Measurements from ENCODE around the gene PNISR.

The PNISR gene

GRCh38 chr6:99364026-99364425, 61.1 kb downstream of the PNISR start:
- DNase-seq (ENCODE audit: low read depth, low spot score): no peak
- Histone ChIP-seq H3K27me3 (ENCODE audit: control insufficient read depth, insufficient read depth, low read length) (no peaks in the 10 kb centered on the region), H3K4me3 (ENCODE audit: low read length) (no peak overlapping the region), H3K9me3 (ENCODE audit: control insufficient read depth, insufficient read depth, low read length) (no peaks in the 10 kb centered on the region), H3K36me3 (ENCODE audit: control insufficient read depth, insufficient read depth, low read length) (no peaks in the 10 kb centered on the region), H3K4me1 (ENCODE audit: control insufficient read depth, insufficient read depth, low read length) (no peaks in the 10 kb centered on the region), H3K27ac (ENCODE audit: low read length) (no peak overlapping the region)
- no CpG with 5 or more reads among the region's 5 CpGs for WGBS (ENCODE audit: insufficient coverage, insufficient read length)

GRCh38 chr6:99362678-99363268, 62.3 kb downstream of the PNISR start:
- Histone ChIP-seq H3K36me3 (ENCODE audit: control insufficient read depth, insufficient read depth, low read length) (no peaks in the 10 kb centered on the region), H3K9me3 (ENCODE audit: control insufficient read depth, insufficient read depth, low read length) (no peaks in the 10 kb centered on the region), H3K27ac (ENCODE audit: low read length) (no peak overlapping the region), H3K4me3 (ENCODE audit: low read length) (no peak overlapping the region), H3K4me1 (ENCODE audit: control insufficient read depth, insufficient read depth, low read length) (no peaks in the 10 kb centered on the region), H3K27me3 (ENCODE audit: control insufficient read depth, insufficient read depth, low read length) (no peaks in the 10 kb centered on the region)
- WGBS (ENCODE audit: insufficient coverage, insufficient read length): no CpG with 5 or more reads among the region's 1 CpG
- DNase-seq (ENCODE audit: low read depth, low spot score): no peak

- Histone ChIP-seq H3K27me3 (ENCODE audit: control insufficient read depth, insufficient read depth, low read length) (no peaks in the 10 kb centered on the region), H3K9me3 (ENCODE audit: control insufficient read depth, insufficient read depth, low read length) (no peaks in the 10 kb centered on the region), H3K4me3 (ENCODE audit: low read length) (no peak overlapping the region), H3K4me1 (ENCODE audit: control insufficient read depth, insufficient read depth, low read length) (no peaks in the 10 kb centered on the region), H3K27ac (ENCODE audit: low read length) (no peak overlapping the region), H3K36me3 (ENCODE audit: control insufficient read depth, insufficient read depth, low read length) (no peaks in the 10 kb centered on the region)
- WGBS (ENCODE audit: insufficient coverage, insufficient read length): no CpG with 5 or more reads among the region's 1 CpG
- DNase-seq (ENCODE audit: low read depth, low spot score): no peak
Measured at GRCh38 chr6:99359800-99360199, 65.3 kb downstream of the PNISR start.

GRCh38 chr6:99356641-99357040, 68.5 kb downstream of the PNISR start:
- no CpG with 5 or more reads among the region's 1 CpG for WGBS (ENCODE audit: insufficient coverage, insufficient read length)

GRCh38 chr6:99354983-99355382, 70.1 kb downstream of the PNISR start:
- Histone ChIP-seq H3K27ac (ENCODE audit: low read length) (no peak overlapping the region), H3K4me1 (ENCODE audit: control insufficient read depth, insufficient read depth, low read length) (peaks cover 5% of the 10 kb centered on the region), H3K4me3 (ENCODE audit: low read length) (no peak overlapping the region), H3K27me3 (ENCODE audit: control insufficient read depth, insufficient read depth, low read length) (no peaks in the 10 kb centered on the region), H3K9me3 (ENCODE audit: control insufficient read depth, insufficient read depth, low read length) (no peaks in the 10 kb centered on the region), H3K36me3 (ENCODE audit: control insufficient read depth, insufficient read depth, low read length) (no peaks in the 10 kb centered on the region)
- no peak for DNase-seq (ENCODE audit: low read depth, low spot score)
- WGBS (ENCODE audit: insufficient coverage, insufficient read length): no CpG with 5 or more reads among the region's 4 CpGs

More at GRCh38 chr6:99356641-99357040, 68.5 kb downstream of the PNISR start:
- no peaks in the 10 kb centered on the region for H3K4me1 ChIP-seq (ENCODE audit: control insufficient read depth, insufficient read depth, low read length)
- no peak for DNase-seq (ENCODE audit: low read depth, low spot score)
- no peak overlapping the region for H3K27ac ChIP-seq (ENCODE audit: low read length)
- no peaks in the 10 kb centered on the region for H3K9me3 ChIP-seq (ENCODE audit: control insufficient read depth, insufficient read depth, low read length)
- no peak overlapping the region for H3K4me3 ChIP-seq (ENCODE audit: low read length)
- H3K36me3 ChIP-seq (ENCODE audit: control insufficient read depth, insufficient read depth, low read length): no peaks in the 10 kb centered on the region
- H3K27me3 ChIP-seq (ENCODE audit: control insufficient read depth, insufficient read depth, low read length): no peaks in the 10 kb centered on the region

GRCh38 chr6:99353126-99353525, 72.0 kb downstream of the PNISR start:
- no CpG with 5 or more reads among the region's 9 CpGs for WGBS (ENCODE audit: insufficient coverage, insufficient read length)
- H3K4me1 ChIP-seq (ENCODE audit: control insufficient read depth, insufficient read depth, low read length): peaks cover 7% of the 10 kb centered on the region
- H3K9me3 ChIP-seq (ENCODE audit: control insufficient read depth, insufficient read depth, low read length): no peaks in the 10 kb centered on the region
- H3K4me3 ChIP-seq (ENCODE audit: low read length): no peak overlapping the region
- no peaks in the 10 kb centered on the region for H3K36me3 ChIP-seq (ENCODE audit: control insufficient read depth, insufficient read depth, low read length)
- no peak for DNase-seq (ENCODE audit: low read depth, low spot score)
- no peaks in the 10 kb centered on the region for H3K27me3 ChIP-seq (ENCODE audit: control insufficient read depth, insufficient read depth, low read length)
- no peak overlapping the region for H3K27ac ChIP-seq (ENCODE audit: low read length)

- Histone ChIP-seq H3K27me3 (ENCODE audit: control insufficient read depth, insufficient read depth, low read length) (no peaks in the 10 kb centered on the region), H3K9me3 (ENCODE audit: control insufficient read depth, insufficient read depth, low read length) (no peaks in the 10 kb centered on the region), H3K27ac (ENCODE audit: low read length) (no peak overlapping the region), H3K36me3 (ENCODE audit: control insufficient read depth, insufficient read depth, low read length) (no peaks in the 10 kb centered on the region), H3K4me1 (ENCODE audit: control insufficient read depth, insufficient read depth, low read length) (peaks cover 7% of the 10 kb centered on the region), H3K4me3 (ENCODE audit: low read length) (no peak overlapping the region; the same call in 1 of the 2 replicates)
- WGBS (ENCODE audit: insufficient coverage, insufficient read length): no CpG with 5 or more reads among the region's 10 CpGs
- no peak for DNase-seq (ENCODE audit: low read depth, low spot score)
Measured at GRCh38 chr6:99350573-99350972, 74.5 kb downstream of the PNISR start.

GRCh38 chr6:99349171-99350141, 75.7 kb downstream of the PNISR start, which contains the start of gene FAXC:
Gene FAXC, minus strand, starts transcription at chr6:99349674. Its CDS starts 302 bp downstream, at chr6:99349372.
- Histone ChIP-seq H3K9me3 (ENCODE audit: control insufficient read depth, insufficient read depth, low read length) (no peaks in the 10 kb centered on the region), H3K4me1 (ENCODE audit: control insufficient read depth, insufficient read depth, low read length) (peaks cover 7% of the 10 kb centered on the region), H3K27me3 (ENCODE audit: control insufficient read depth, insufficient read depth, low read length) (no peaks in the 10 kb centered on the region), H3K27ac (ENCODE audit: low read length) (no peak within 1 kb of the TSS), H3K4me3 (ENCODE audit: low read length) (peak within 1 kb of the TSS; percentile 90; the same call in 1 of the 2 replicates), H3K36me3 (ENCODE audit: control insufficient read depth, insufficient read depth, low read length) (no peaks in the 10 kb centered on the region)
- DNase-seq (ENCODE audit: low read depth, low spot score): no peak
- WGBS (ENCODE audit: insufficient coverage, insufficient read length): no CpG with 5 or more reads among the region's 108 CpGs

GRCh38 chr6:99348288-99349170, 76.6 kb downstream of the PNISR start:
- H3K36me3 ChIP-seq (ENCODE audit: control insufficient read depth, insufficient read depth, low read length): no peaks in the 10 kb centered on the region
- peaks cover 7% of the 10 kb centered on the region for H3K4me1 ChIP-seq (ENCODE audit: control insufficient read depth, insufficient read depth, low read length)
- DNase-seq (ENCODE audit: low read depth, low spot score): no peak
- peak overlapping the region; percentile 90; the same call in 1 of the 2 replicates for H3K4me3 ChIP-seq (ENCODE audit: low read length)
- no peaks in the 10 kb centered on the region for H3K27me3 ChIP-seq (ENCODE audit: control insufficient read depth, insufficient read depth, low read length)
- WGBS (ENCODE audit: insufficient coverage, insufficient read length): no CpG with 5 or more reads among the region's 25 CpGs
- no peaks in the 10 kb centered on the region for H3K9me3 ChIP-seq (ENCODE audit: control insufficient read depth, insufficient read depth, low read length)
- no peak overlapping the region for H3K27ac ChIP-seq (ENCODE audit: low read length)
